ENCODE data around the gene TARBP1.

TARBP1 gene

GRCh38 chr1:234342774-234343173, 136.2 kb downstream of the TARBP1 start:
- H3K4me2 ChIP-seq (ENCODE audit: low read length), result no peak overlapping the region
- H3K36me3 ChIP-seq (ENCODE audit: insufficient read depth, low read length), result no peaks in the 10 kb centered on the region; the same call in 1 of the 2 replicates
- H3K4me3 ChIP-seq (ENCODE audit: low read depth, low read length, poor library complexity, severe bottlenecking), result no peak overlapping the region
- H3F3A ChIP-seq (ENCODE audit: insufficient read depth, low read length), result no peaks in the 10 kb centered on the region
- no peak overlapping the region for H3K9ac ChIP-seq (ENCODE audit: low read length)
- H3K27ac ChIP-seq (ENCODE audit: low read depth, low read length, poor library complexity, severe bottlenecking), result no peak overlapping the region
- no peaks in the 10 kb centered on the region for H3K4me1 ChIP-seq (ENCODE audit: insufficient read depth, low read length, severe bottlenecking)
- no peaks in the 10 kb centered on the region for H3K9me2 ChIP-seq (ENCODE audit: low read depth, low read length)
- H3K27me3 ChIP-seq (ENCODE audit: insufficient read depth, low read length), result no peaks in the 10 kb centered on the region
- no peaks in the 10 kb centered on the region for H4K20me1 ChIP-seq (ENCODE audit: insufficient read depth, low read length)
- peaks cover 8% of the 10 kb centered on the region; the same call in 1 of the 2 replicates for H3K9me3 ChIP-seq (ENCODE audit: low read length)
- no peak overlapping the region for H2AFZ ChIP-seq (ENCODE audit: low read length)
- no peaks in the 10 kb centered on the region for H3K79me2 ChIP-seq (ENCODE audit: insufficient read depth, low read length)
- TF ChIP-seq, protein P1, sequence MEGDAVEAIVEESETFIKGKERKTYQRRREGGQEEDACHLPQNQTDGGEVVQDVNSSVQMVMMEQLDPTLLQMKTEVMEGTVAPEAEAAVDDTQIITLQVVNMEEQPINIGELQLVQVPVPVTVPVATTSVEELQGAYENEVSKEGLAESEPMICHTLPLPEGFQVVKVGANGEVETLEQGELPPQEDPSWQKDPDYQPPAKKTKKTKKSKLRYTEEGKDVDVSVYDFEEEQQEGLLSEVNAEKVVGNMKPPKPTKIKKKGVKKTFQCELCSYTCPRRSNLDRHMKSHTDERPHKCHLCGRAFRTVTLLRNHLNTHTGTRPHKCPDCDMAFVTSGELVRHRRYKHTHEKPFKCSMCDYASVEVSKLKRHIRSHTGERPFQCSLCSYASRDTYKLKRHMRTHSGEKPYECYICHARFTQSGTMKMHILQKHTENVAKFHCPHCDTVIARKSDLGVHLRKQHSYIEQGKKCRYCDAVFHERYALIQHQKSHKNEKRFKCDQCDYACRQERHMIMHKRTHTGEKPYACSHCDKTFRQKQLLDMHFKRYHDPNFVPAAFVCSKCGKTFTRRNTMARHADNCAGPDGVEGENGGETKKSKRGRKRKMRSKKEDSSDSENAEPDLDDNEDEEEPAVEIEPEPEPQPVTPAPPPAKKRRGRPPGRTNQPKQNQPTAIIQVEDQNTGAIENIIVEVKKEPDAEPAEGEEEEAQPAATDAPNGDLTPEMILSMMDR (IDR thresholded peaks at IDR 0.05; ENCODE audit: low read length), result no peak
- no peak for TF ChIP-seq EZH2 (IDR thresholded peaks at IDR 0.05; ENCODE audit: borderline replicate concordance, low read length)
